Activated T-cell treated with anti-CD3 and anti-CD28 coated beads, Interleukin-2, amount 50 U/mL, for 4 hours (primary cell): ENCODE data around the gene ASPM. TPM values are rescaled to one million over a fixed set of nuclear protein-coding genes. Genes with fewer than 3 reads are reported as not detected.

Experiments used
- total RNA-seq, 3 donors: library from RNA; stranded (reverse); gene quantifications; one replicate each; pipeline ENCODE4 v1.2.1, GENCODE V29; 2021

Gene ASPM
- total RNA-seq, 3 donors from 2014 or later = 1.2 to 1.7 (median 1.4) TPM

Other genes with a start within 250 kb of the ASPM start
- gene CFHR2, start 202.9 kb downstream of the ASPM start, total RNA-seq = not detected
- not detected for gene CFHR5, start 169.1 kb downstream of the ASPM start, total RNA-seq
- not detected for gene F13B, start 79.4 kb downstream of the ASPM start, total RNA-seq
- gene ZBTB41, start 54.6 kb upstream of the ASPM start, total RNA-seq = 1 to 10 TPM; 2.5 TPM
- gene CRB1, start 121.6 kb upstream of the ASPM start, total RNA-seq = not detected